Superior temporal gyrus (tissue), 1 donor: Measurements from ENCODE around the gene TTC7B.

Source experiments
- DNase-seq: peaks from one replicate; pipeline ENCODE4 v3.0.0-alpha.2; 2016; ENCODE audit errors: extremely low spot score

Gene TTC7B

DNA sequence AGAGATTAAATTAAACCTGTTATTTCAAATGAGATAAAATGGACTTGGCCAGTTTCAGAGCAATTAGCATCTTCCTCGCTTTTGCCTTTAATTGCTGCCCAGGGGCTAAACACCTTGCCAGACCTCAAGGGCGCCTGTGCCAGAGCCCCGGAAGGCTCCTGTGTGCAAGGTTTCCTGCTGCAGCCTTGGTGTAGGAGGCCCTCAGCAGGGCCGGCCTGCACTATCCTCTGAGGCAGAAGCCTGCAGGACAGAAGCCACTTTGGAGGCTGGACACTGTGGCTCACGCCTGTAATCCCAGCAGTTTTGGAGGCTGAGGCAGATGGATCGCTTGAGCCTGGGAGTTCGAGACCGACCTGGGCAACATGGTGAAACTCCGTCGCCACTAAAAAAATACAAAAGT lies 269.0 kb downstream of the TTC7B start:
- no peak for DNase-seq

DNA sequence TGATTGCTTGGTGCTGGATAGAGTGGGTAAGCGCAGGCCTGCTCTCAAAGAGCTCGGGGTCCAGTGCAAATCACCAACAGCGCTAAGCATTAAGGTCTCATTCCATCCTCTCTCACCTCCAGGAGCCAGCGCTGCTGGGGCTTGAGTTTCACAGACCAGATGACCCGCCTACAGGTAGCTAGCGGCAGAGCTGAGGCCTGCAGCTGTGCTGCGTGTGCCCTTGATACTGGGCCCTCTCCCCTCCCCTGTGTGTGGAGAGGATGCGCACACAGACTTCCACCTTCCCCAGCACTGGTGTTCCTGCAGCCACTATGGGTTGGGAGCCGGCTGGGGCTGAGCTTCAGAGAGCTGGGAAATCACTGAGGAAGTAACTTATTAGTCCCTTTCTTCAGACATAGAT lies 269.5 kb downstream of the TTC7B start:
- peak; percentile 14 for DNase-seq

- peak; percentile 70 for DNase-seq
Measured at GRCh38 chr14:90545966-90546751, 270.1 kb downstream of the TTC7B start.

DNA sequence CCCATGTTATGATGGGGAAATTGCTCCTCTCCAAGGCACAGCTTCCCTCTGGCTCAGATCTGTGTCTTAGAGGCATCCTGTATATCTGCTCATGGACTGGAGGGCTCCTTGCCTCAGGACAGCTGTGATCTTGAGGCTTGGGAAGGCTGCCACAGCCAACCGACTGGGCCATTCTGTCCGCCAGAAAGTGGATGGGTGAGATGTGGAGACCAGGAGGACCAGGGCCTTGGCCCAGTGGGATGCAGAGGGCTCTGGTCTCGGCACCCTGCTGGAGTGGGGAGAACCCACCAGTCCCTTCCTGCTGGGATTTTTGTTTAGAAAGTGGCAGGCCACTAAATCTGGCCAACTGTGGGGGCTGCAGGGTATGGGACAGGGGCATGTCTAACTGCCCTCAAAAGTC lies 270.8 kb downstream of the TTC7B start:
- peak; percentile 11 for DNase-seq

DNA sequence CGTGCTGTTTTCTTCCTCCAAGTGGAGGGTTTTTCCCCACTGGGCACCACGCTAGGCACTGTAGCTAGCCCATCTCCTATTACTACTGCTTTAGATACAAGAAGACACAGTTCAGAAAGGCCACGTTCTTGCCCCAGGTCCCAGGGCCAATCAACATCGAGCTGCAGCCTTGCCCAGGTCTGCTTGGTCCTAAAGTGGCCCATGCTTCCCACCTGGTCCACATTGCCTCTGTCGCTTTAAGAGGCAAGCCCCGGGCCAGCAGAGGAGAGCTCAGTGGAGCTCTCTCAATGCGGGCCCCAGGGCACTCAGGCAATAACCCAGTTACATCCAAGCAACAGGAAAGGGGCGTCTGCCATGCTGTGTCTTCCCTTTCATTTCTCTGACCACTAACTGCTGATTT lies 271.3 kb downstream of the TTC7B start:
- DNase-seq: no peak

- DNase-seq: no peak
Measured at GRCh38 chr14:90544566-90544965, 271.7 kb downstream of the TTC7B start.

GRCh38 chr14:90543876-90544275 lies 272.4 kb downstream of the TTC7B start:
- no peak for DNase-seq

DNA sequence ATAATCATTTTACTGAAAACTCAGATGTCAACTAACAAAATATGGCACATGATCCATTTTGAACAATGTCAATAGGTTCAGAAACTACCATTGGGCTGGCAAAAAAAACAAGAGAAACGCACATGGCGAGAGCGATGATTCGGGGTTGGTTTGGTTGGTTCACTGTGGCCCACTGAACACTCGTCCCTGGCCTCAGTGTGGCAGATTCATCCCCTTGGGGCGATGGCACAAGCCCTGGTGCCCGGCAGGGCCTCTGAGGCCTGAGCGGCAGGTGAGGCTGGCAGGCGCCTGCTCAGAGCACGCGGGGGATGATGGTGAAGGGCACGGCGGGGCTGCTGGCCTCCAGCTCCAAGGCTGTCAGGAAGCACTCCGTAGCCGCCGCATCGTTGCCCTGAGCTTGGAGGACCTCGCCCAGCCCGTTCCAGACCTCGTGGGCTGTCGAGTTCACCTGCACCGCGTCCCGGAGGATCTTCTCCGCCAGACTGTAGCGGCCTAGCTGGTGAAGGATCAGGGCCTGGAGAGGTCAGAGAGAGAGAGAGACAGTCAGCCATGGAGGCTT lies 275.1 kb downstream of the TTC7B start:
- no peak for DNase-seq

GRCh38 chr14:90540437-90540836 lies 275.8 kb downstream of the TTC7B start:
- no peak for DNase-seq

DNA sequence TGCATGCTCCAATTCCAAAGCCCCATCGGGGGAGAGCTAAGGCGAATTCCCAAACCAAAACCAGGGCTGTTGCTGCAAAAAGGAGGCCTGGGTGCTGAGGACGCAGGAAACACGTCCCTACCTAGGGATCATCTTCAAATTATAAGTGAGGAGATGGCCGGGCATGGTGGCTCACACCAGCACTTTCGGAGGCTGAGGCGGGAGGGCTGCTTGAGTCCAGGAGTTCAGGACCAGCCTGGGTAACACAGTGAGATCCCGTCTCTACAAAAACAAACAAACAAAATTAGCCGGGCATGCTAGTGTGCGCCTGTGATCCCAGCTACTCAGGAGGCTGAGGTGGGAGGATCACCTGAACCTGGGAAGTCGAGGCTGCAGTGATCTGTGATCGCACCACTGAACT lies 276.2 kb downstream of the TTC7B start:
- no peak for DNase-seq

GRCh38 chr14:90539496-90539775 lies 276.8 kb downstream of the TTC7B start:
- DNase-seq: no peak

DNA sequence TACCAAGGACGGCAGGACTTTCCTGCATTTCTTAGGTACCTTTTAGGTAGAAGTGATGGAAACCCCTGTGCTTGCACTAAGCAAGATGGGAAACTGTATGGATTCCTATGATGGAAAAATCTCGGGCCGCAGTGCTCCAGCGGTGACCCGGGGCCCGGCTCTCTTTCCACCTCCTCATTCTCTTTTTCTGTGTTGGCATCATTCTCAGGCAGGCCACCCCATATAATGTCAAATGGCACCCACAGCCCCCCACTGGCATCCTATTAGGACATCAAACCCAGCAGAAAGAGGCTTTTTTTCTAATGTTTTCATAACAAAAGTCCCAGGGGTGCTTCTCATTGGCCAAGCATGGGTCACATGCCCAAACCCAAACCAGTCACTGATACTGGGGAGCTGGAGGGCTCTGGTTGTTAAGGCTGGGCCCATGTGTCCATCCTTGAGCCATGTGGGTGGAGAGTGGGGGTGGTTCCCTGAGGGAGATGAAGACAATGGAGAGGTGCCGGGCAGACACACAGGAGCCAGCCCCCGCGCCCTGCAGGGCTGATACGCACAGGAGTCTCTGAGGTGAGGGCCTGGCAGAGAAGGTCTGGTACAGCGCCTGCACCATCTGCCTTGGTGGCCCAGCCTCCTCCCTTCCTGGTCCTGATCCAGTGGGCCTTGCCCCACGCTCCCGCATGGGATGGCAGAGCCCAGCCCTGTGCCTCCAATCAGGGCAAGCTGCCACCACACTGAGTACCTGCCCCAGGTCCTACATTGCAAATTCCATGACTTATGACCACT lies 277.3 kb downstream of the TTC7B start:
- DNase-seq: no peak

DNA sequence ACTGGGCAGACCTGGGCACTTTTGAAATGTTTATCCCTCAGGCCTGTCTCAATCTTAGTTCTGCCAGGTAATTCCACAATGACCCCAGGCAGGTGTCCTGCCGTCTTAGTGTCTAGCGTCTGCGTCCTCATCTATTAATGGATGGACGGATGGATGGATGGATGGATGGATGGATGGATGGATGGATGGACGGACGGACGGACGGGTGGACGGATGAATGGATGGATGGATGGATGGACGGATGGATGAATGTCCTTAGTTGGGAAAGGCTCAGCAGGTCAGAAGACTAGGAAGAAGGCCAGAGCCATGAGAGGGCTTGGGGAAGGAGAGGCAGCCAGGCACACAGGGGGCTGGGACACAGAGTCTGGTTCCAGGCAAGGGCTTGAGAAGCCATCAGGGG lies 278.1 kb downstream of the TTC7B start:
- no peak for DNase-seq

- no peak for DNase-seq
Measured at GRCh38 chr14:90536511-90537191, 279.6 kb downstream of the TTC7B start.

DNA sequence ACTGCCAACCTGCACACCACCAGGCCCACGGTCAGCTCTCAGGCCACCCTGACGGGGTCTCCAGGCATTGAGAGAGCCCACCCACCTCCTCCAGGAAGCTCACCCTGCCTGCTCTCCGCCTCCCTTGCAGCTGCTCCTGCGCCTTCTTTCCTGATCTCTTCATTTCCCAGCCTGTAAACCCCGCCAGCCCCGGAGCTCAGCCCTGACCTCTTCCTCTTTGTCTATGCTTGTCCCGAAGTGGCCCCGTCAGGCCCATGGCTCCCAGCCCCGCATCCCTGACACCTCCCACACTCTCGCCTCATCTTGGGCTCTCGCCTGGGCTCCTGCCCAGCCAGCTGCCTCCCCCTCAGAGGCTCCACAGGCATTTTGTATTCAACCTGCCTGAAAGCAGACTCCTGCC lies 280.1 kb downstream of the TTC7B start:
- DNase-seq: no peak

DNA sequence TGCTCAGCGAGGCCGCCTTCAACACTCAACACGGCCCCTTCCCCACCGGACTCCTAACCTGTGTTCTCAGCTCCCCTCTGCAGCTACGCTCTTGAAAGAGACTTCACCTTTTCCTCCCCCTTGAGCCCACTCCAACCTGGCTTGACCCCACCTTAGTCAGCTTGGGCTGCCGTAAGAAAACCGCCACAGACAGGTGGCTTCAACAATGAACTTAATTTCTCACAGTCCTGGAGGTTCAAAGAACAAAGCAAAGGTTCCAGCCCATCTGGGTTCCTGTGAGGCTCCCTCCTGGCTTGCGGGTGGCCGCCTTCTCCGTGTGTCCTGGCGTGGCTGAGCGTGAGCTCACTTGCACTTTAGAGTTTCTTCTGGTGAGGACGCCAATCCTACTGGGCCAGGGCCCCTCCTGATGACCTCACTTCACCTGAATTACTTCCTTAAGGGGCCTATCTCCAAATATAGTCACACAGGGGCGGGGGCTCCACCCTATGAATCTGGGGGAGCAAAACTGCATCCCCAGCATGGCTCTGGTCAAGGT lies 280.6 kb downstream of the TTC7B start:
- no peak for DNase-seq

DNA sequence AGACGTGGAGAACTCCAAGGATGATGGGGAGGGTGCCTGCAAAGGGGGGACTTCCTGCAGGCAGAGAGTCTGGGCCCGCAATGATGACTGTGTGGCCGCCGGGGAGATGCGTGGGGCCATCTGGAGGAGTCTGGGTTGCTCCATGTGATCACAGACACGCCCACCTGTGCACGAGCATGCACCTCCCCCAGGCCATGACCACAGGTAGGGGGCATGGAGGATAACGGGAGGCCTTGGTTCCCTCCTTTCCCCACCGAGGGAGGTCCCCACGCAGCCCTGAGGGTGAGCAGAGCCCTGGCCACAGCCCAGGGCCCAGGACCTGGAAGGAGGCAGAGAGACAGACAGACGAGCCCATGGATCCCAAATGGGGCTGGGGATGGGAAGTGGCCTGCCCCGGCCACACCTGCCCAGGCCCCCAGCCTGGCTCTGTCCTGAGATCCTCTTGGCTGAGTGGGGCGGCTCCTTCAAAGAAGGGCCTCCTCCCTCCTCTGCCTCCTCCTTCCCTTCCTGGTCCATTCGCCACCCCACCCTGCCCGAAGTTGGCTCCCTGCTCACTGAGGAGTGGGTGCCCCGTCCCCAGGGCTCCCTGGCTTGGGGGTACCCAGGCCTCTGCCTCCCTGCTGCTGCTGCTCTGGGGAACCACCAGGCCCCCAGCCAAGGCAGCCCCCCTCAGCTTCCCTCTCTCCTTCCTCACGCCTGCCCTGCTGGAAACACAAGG lies 281.2 kb downstream of the TTC7B start:
- DNase-seq: no peak

GRCh38 chr14:90534091-90534837 lies 282.0 kb downstream of the TTC7B start:
- DNase-seq: no peak

GRCh38 chr14:90533591-90534021 lies 282.6 kb downstream of the TTC7B start:
- DNase-seq: no peak

GRCh38 chr14:90532826-90533525 lies 283.3 kb downstream of the TTC7B start:
- DNase-seq: no peak
